SW480 (cell line): ENCODE measurements around the gene GREM1.

Experiments used
- DNase-seq: peaks from one replicate; pipeline ENCODE4 v3.0.0-alpha.2; 2016; ENCODE audit warnings: low spot score

Gene GREM1

DNA sequence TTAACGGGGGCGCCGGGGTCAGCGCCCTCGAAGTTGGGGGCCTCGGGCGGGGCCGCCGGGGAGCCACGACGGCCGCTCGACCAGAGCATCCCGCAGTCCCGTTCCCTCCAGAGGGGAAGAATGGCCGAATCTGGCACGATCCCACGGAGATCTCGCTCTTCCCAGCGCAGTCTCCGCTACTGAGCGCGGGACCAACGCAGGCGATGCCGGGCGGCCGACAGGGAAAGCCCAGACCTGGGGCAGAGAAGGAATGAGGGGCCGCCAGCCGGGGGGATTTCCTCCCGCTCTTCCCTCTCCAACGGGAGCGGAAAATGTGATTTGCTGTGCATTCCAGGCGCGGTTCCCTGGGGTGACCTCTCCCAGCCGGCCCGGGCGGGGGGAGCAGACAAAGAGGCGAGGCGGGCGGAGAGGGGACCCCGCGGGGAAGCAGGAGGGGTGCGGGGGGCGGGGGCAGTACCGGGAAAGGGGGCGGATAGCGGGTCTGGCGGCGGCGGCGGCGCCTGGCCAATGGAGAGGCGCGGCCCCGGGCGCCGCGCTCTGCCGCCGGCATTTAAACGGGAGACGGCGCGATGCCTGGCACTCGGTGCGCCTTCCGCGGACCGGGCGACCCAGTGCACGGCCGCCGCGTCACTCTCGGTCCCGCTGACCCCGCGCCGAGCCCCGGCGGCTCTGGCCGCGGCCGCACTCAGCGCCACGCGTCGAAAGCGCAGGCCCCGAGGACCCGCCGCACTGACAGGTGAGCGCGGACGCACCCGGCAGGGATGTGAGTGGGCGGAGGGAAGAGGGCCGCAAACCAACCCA lies at the start of gene GREM1:
Gene GREM1, plus strand, starts transcription at position 579 of the 801 bp plus-strand sequence. CDS start 12,687 bp downstream, outside the sequence.
- DNase-seq, result no peak

DNA sequence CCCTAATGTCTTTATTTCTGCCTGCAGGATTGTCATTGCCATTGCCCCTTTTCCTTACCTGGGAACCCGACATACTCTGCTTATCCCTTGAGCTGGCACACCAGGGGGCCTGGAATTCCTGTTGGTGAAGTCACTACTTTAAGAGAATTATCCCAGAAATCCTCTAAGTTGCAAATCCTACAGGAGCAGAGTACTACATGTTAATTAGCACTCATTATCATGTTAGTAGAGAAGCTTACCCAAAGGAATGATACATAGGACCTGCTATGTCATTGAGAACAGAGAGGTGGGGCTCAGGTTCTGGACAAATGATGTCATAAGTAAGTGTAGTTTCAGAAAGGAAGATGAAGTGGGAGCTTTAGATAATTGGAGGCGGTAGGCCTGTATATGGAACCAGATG lies 48.9 kb upstream of the GREM1 start:
- DNase-seq, result no peak

DNA sequence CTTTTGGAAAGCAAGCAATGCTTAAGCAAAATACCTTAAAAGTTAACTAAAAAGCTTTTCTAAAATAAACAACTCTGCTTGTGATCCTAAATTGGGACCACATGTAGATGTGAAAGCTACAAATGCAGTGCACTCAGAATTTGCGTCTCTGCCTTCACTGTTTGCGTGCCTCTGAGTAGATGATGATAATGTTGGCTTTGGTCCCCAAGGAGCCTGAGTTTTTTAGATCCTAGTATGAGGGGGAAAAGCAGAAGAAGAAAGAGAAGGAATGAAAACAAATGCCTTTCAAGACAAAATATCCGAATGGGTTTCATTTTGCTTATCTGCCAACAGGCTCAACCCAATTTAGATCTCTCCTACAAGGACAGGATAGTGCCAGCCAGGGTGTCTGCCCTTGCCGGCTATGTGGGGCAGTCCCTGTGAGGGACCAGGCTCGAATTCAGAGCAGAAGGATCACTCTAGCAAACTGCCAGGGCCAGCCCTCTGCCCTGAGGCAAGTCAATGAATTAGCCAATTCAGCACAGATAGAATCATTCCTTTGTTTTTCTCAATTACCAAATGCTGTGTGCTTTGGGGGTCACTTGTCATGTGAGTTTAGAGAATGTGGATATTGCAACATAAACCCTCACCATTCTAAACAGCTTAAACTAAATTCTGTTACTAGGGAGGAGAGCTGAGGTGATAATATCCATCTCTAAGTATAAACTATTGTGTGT lies 47.8 kb upstream of the GREM1 start:
- DNase-seq, result no peak

GRCh38 chr15:32670623-32671022 lies 47.2 kb upstream of the GREM1 start:
- DNase-seq, result no peak

DNA sequence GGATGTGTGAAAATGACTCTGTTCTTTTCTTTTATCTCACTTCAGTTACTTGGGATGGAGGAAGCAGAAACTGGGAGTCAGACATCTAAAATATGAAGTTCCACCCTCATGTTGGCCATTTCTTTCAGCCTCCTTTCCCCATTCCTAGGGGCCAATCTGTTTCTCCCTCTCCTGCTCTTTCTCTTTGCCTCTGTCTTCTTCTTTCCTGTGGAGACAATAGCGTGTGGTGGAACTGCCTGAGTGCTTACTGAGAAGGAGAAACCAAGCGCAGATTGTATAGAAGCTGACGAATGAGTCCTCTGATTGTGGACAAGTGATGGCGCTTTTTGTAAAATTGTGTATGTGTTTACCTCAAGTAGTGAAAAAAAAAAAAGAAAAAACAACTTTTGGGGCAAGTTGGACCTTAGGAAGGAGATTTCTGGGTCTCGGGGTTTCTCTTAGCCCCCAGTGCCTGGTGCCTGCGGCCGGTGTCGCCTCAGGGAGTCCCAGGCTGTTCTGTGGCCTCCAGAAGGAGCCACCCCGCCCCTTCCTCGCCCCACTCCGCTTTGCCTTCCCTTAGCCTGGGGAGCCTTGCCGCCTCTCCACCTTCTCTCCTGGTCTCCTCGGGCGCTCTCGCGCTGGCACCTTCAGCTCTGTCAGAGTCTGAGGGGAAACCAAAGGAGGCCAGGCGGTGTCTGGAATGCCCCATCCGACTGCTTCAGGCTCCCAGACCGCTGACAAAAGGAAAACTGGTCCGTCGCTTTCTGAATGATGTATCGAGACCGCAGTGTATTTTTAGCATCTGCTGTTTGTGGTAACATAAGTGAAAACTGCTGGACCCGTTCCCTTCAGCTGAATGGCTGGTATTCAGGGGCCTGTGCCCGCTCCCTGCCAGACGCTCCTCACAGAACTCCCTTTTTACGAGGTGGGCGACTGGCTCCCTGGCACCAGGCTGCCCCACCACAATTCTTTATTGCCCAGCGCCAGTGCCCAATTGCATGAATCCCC lies 46.2 kb upstream of the GREM1 start:
- no peak for DNase-seq

DNA sequence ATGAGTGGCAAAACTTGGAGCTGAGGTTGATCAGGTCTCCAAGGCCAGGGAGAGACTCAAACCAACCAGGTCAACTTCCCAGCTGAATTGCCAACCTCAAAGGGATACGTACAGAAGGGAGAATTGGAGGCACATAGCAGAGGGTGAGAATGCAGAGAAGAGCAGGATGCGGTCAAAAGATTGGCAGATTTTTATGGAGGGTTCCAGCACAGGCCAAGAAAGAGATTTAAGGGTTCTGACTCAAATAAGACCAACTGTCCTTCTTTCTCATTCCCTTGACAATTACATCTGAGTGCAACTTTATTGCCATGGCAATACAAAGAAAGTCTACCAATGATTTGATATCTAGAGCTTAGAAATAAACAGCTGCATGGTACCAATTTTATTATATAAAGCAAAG lies 43.1 kb upstream of the GREM1 start:
- no peak for DNase-seq

DNA sequence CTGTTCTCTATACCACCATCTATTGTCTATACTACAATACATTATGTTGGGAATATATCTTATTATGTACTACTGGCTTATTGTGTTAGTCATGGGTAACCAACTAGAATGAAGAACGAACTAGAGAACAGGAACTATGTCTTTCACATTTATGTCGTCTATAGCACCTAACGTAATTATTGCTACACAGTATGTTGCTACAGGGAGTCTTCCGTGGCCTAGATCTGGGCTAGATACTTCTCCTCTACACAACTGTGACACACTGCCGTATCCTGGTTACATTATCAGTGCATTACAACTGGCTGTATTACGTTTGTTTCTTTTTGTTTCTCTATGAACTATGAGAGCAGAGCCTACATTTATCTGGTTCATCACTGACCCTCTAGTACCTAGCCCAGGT lies 42.3 kb upstream of the GREM1 start:
- DNase-seq, result no peak

DNA sequence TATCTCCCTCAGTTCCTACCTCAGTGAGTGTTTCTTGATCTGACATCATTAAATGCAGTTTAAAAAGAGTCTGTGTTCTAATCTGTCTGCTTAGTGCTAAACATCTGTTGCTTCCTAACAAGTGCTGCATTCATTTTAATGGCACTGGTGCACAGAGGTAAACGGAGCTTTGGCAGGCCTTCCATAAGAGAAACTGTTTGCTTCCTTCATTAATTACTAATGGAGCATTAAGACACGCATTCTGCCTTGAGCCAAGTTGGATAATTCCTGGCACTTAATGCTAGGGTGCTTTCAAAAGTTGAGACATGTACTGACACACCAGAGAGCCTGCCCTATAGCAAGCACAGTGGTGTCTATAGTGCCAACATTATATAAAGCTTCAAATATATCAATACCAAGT lies 41.6 kb upstream of the GREM1 start:
- no peak for DNase-seq

DNA sequence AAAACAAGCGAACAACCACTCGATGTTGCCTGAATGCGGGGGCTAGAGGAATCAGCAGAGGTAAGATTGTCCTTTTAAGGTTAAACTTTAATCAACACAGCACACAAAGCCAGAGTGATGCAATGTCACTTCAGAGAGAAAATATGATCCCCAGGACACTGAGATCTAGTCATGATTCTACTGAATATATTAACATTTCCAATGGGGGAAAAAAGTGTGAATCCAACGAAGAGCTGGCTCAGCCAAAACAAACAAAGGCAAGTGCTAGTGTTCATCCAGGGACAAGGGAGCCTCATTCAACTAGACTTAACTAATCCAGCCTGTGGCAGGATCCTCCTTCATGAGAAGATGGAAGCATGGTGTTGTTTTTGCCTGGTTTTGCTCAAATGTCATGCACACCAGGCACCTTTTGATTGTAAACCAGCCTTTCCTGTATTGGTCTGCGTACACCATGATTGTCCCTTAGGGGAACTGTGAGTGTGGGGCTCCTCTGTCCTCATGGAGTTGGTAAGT lies 40.5 kb upstream of the GREM1 start:
- DNase-seq, result peak; percentile 56

GRCh38 chr15:32679298-32679690 lies 38.5 kb upstream of the GREM1 start:
- DNase-seq, result no peak

GRCh38 chr15:32682569-32682968 lies 35.2 kb upstream of the GREM1 start:
- DNase-seq, result no peak

DNA sequence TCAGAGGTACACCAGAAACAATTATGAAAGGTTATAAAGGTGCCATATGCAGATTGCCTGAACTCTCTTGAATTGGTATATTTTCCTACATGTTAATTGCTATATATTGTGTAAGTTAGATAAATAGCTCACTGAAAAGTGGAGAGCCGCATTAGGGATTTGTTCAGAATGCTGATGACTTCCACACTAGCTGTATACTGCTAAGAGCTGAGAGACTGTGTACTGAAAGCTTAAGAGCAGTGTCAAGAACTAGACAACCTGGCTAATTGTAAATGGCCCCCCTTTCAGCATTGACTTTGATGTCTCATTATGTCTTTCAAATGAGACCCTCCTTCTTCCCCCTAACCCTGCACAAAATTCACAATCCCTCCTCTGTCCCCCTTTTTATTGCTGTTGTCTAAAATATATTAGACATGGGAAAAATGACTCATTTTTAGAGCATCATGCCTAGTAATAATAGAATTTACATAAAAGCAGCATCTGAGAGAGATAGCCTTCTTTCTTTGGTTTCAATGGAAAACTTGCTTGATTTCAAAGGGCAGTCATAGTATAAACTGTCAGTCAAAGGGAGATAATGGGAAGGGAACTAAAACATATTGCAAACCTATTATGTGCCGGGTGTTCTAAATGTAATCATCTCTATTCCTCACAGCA lies 34.7 kb upstream of the GREM1 start:
- DNase-seq, result no peak

DNA sequence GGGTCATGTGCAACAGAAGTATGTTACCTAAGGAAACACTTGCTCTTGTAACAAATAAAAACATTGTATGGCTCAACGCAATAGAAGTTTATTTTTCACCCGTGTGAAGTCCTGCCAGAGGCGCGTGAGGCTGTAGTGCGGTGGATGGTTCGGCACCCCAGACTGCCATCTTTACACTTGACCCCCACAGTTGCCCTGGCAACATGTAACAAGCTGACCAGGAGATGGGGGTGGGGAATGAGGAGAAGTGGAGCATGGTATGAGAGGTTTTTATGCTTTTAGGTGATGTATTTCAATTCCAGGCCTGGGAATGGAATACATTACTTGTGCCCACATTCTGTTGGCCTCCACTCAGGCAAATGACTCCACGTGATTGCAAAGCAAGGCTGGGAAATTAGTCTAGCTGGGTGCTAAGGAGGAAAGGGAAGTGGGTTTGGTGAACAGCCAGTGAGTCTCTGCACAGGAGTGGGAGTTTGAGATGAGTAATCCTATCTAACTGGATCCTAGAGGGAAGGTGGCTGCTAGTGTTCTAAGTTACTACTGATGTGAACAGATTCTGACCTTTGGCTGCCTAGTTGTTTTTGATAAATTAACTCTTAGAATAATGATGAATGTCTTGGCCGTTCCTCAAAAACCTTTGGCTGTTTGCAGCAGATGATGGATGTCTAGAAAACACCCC lies 33.8 kb upstream of the GREM1 start:
- DNase-seq, result no peak

GRCh38 chr15:32685576-32685975 lies 32.2 kb upstream of the GREM1 start:
- DNase-seq, result no peak

DNA sequence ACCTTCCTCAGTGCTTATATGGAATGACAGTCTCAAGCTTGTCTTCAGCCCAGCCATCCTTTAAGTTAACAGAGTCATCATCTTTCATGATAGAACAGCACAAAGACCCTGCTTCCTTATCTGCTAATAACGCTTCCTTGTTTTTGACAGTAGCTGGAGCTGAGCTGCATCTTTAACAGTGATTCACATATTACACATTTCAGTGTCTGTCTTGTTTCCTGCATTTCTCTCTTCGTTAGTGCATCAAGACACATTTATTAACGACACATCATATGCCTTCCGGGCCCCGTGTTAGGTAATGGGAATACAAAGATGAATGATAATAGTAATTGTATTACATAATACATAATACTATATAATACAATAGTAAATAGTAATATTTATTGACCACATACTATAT lies 30.2 kb upstream of the GREM1 start:
- no peak for DNase-seq

DNA sequence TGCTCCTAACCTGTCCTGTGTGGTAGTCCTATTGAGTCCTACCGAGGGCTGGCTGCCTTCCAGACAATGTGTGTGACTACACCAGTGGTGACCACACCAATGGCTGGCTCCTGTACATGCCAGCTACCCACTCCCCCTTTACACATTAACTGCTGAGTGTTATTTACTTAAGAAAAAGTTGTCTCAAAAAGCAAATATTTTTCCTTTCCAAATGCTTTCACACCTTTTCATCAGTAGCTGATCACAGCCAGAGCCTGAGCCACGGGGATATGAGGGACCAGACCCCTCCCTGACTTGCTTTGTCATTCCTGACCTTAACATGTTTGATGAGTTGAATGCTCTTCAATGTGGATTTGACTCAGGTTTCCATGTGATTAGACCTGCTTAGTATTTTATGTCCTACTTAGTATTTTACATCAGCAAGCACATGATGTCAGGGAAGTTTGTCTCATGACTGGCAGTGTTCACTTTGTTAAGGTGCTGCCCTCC lies 29.6 kb upstream of the GREM1 start:
- no peak for DNase-seq

DNA sequence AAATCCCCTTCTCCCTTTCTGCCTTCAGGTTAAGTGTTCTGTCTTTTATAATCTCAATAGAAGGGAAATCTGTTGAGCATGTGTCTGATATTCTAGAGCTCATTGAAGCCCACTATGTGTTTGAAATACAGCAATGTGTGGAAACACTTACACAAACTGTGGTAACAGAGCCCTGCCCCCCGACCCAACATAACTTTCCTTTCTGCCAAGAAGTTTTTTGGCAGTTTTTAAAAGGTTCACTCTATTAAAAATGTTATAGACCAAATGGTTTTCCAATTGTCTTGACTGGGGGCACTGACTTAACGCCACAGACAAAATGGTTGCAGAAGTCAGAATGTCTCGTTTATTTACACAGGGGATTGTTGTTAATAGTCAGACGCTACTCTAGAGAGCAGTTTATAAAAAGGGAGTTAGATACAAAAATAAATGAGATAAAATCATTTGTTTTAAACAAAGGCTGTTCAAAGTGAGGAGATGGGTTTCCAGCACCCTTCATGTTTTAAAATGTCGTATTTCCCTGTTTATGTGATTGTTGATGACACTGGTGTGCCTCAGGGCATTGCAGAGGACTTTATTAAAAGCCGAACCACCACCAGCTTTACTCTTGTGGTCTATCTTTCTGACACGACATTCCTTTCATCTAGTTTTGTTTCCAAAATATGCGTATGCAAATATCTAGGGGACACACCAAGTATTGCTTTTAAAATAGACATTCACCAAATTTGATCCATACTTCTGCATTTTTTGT lies 26.7 kb upstream of the GREM1 start:
- no peak for DNase-seq

DNA sequence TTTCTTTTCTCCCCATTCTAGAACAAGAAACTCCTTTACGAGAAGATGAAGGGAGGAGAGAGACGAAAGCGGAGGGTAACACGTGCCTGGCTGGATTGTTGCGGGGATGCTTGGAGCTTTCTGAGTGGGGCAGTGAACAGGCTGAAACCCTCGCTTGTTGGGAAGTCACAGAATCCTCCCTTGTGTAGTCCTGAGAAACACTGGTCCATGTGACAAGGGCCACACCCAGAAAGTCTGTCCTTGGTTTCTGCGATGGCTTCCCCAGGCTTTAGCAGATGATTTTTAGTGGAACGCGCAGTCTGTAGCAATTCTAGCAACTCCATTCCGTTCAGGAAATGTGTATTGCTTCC lies 26.1 kb upstream of the GREM1 start:
- no peak for DNase-seq

- DNase-seq, result no peak
These were observed 25.5 kb upstream of the GREM1 start for GRCh38 chr15:32692286-32692685.
